GM12878 (cell line): ENCODE measurements around the gene HTR3A. TPM values are rescaled to one million over a fixed set of nuclear protein-coding genes. Genes with fewer than 3 reads are reported as not detected.

Experiments used
- ATAC-seq: fragments of 200-7000 bp; cut with Tn5 transposase; 3 replicates; pipeline ENCODE4 v1.9.1; 2020; ENCODE audit warnings: mild to moderate bottlenecking, moderate library complexity
- BruUV-seq: library from RNA; stranded (reverse); fragments of 400-500 nt; replicated peaks from 2 replicates; lab custom pipeline; 2021; lab: Mats Ljungman, UMichigan
- CTCF ChIA-PET: fragments of 300-600 bp; sonication (Branson Sonifier 250); formaldehyde crosslinking; extraction: SDS; loops from one replicate; lab custom pipeline; 2021; ENCODE audit warnings: inconsistent platforms; lab: Yijun Ruan, JAX
- POLR2A ChIA-PET: fragments of 350-600 bp; formaldehyde crosslinking; extraction: SDS; loops from one replicate; lab custom pipeline; 2021; ENCODE audit warnings: inconsistent platforms; lab: Charles Lee
- RAD21 ChIA-PET: fragments of 300-600 bp; sonication (Branson Sonifier 250); formaldehyde crosslinking; loops from one replicate; lab custom pipeline; 2023; ENCODE audit warnings: antibody characterized with exemption; ENCODE audit not compliant: unreplicated experiment; lab: Charles Lee
- SMC1A ChIA-PET: fragments of 300-600 bp; sonication (Branson Sonifier 250); formaldehyde crosslinking; loops from one replicate; lab custom pipeline; 2023; ENCODE audit not compliant: unreplicated experiment, uncharacterized antibody; lab: Charles Lee
- DNase-seq: peaks from one replicate; pipeline ENCODE4 v3.0.0-alpha.2; 2011; ENCODE audit warnings: low read depth, low spot score
- FAIRE-seq: peaks from 3 replicates; lab custom pipeline; 2011; peaks lifted over from hg19 to GRCh38; lab: Jason Lieb, UNC
- H2AFZ ChIP-seq: 2 replicates; pipeline ENCODE4 v1.6.0; 2011; ENCODE audit warnings: low read depth, low read length, control low read depth; ENCODE audit not compliant: control insufficient read depth
- H3K27ac ChIP-seq: 2 replicates; pipeline ENCODE4 v1.5.1; 2011; ENCODE audit warnings: control low read depth; ENCODE audit not compliant: control insufficient read depth, insufficient read depth
- H3K27me3 ChIP-seq, 2 experiments: replicated peaks in 1 of 2; 2 replicates each; pipeline versions ENCODE4 v1.6.0 to v1.6.1; 2011; ENCODE audit warnings: low read length in 1 of 2; ENCODE audit not compliant: control insufficient read depth in 2 of 2, insufficient read depth in 2 of 2
- H3K36me3 ChIP-seq, 2 experiments: 2 replicates each; pipeline ENCODE4 v1.5.1; 2011; ENCODE audit warnings: low read length in 1 of 2; ENCODE audit not compliant: control insufficient read depth in 2 of 2, insufficient read depth in 2 of 2
- H3K4me1 ChIP-seq: 2 replicates; pipeline ENCODE4 v1.6.1; 2011; ENCODE audit warnings: mild to moderate bottlenecking, low read length, moderate library complexity, mixed read lengths; ENCODE audit not compliant: control insufficient read depth, insufficient read depth
- H3K4me2 ChIP-seq: 2 replicates; pipeline ENCODE4 v1.6.0; 2011; ENCODE audit warnings: control low read depth; ENCODE audit not compliant: control insufficient read depth, insufficient read depth
- H3K4me3 ChIP-seq: fragments of 200-600 bp; sonication (generic); 2 replicates; pipeline ENCODE4 v1.5.1; 2016
- H3K79me2 ChIP-seq: 2 replicates; pipeline ENCODE4 v1.6.0; 2011; ENCODE audit warnings: low read length; ENCODE audit not compliant: control insufficient read depth, insufficient read depth
- H3K9ac ChIP-seq: 2 replicates; pipeline ENCODE4 v1.8.0; 2011; ENCODE audit warnings: low read length, control low read depth, mixed read lengths; ENCODE audit not compliant: control insufficient read depth, insufficient read depth
- H3K9me3 ChIP-seq: replicated peaks from 3 replicates; pipeline ENCODE4 v1.5.1; 2011; ENCODE audit warnings: mild to moderate bottlenecking, low read length; ENCODE audit not compliant: control insufficient read depth, insufficient read depth
- H4K20me1 ChIP-seq: 2 replicates; pipeline ENCODE4 v1.6.0; 2011; ENCODE audit not compliant: control insufficient read depth, insufficient read depth
- BMI1 ChIP-seq: fragments of 450-650 bp; IDR thresholded peaks from 2 replicates; pipeline ENCODE4 v1.6.1; 2016; ENCODE audit warnings: mild to moderate bottlenecking, moderate library complexity, borderline replicate concordance
- GATAD2B ChIP-seq: fragments of 450-650 bp; conservative IDR thresholded peaks from 2 replicates; pipeline ENCODE4 v1.6.1; 2017; ENCODE audit warnings: low read depth, mild to moderate bottlenecking, moderate library complexity
- NFYB ChIP-seq: IDR thresholded peaks from 2 replicates; pipeline ENCODE4 v1.6.1; 2011; ENCODE audit warnings: low read depth, mild to moderate bottlenecking, low read length, improper control_type of control experiment, moderate library complexity; ENCODE audit not compliant: insufficient read depth
- NR2C2 ChIP-seq: IDR thresholded peaks from 2 replicates; pipeline ENCODE4 v1.6.1; 2011; ENCODE audit warnings: borderline replicate concordance, low read depth; ENCODE audit not compliant: control insufficient read depth, insufficient read length
- RAD51 ChIP-seq: fragments of 450-650 bp; IDR thresholded peaks from 2 replicates; pipeline ENCODE4 v1.6.1; 2016; ENCODE audit warnings: moderate library complexity, mild to moderate bottlenecking, inconsistent platforms
- STAT1 ChIP-seq: fragments of 450-650 bp; conservative IDR thresholded peaks from 2 replicates; pipeline ENCODE4 v1.6.1; 2014; ENCODE audit warnings: antibody characterized with exemption, mild to moderate bottlenecking
- STAT3 ChIP-seq: IDR thresholded peaks from 2 replicates; pipeline ENCODE4 v1.6.1; 2011; ENCODE audit warnings: low read depth, low read length, improper control_type of control experiment
- ZNF217 ChIP-seq: fragments of 450-650 bp; IDR thresholded peaks from 2 replicates; pipeline ENCODE4 v1.6.1; 2017; ENCODE audit warnings: antibody characterized with exemption, mild to moderate bottlenecking
- WGBS: methylation state at CpG from one replicate; pipeline ENCODE4 v1.1.6; 2016; ENCODE audit warnings: low lambda C conversion rate; ENCODE audit not compliant: insufficient replicate concordance, insufficient coverage; ENCODE audit errors: missing lambda C conversion rate; 5-methylcytosine and 5-hydroxymethylcytosine counted together
- in situ Hi-C: fragments of 300-500 bp; cut with MboI; formaldehyde crosslinking; loops from 9 replicates; pipeline ENCODE4 v1.14.3; 2018; ENCODE audit warnings: mixed read lengths
- intact Hi-C: fragments of 100-400 bp; cut with micrococcal nuclease; formaldehyde crosslinking; loops from one replicate; pipeline ENCODE4 v1.14.2; 2022; ENCODE audit not compliant: unreplicated experiment
- polyA plus RNA-seq, 11 experiments: library from polyadenylated mRNA; depleted of rRNA in 4 of 11; unstranded in 6 of 11; stranded (reverse) in 5 of 11; fragments of >200 nt; fragmentation: Nextera tagmentation in 4 of 11; fragmentation: Illumina TruSeq in 1 of 11; extraction: Ambion mirVana in 4 of 11; extraction: Trizol in 1 of 11; gene quantifications; 1 replicate in 1 of 11; 2 replicates in 10 of 11; pipeline versions ENCODE4 v1.2.1 to v1.2.3, GENCODE V29; 2011 to 2016; ENCODE audit warnings: inconsistent platforms in 2 of 11, missing spikeins in 2 of 11, low read depth in 1 of 11
- total RNA-seq, 4 experiments: library from RNA; depleted of rRNA in 3 of 4; stranded (reverse); fragments of >200 nt in 3 of 4; fragmentation: Illumina TruSeq in 1 of 4; extraction: Trizol in 1 of 4; gene quantifications; 2 replicates each; pipeline versions ENCODE4 v1.2.1 to v1.2.3, GENCODE V29; 2013 to 2021
- TF ChIP-seq, protein P1 (sequence below): IDR thresholded peaks from 2 replicates; pipeline ENCODE4 v1.6.1; 2012; ENCODE audit warnings: mild to moderate bottlenecking, low read depth, low read length
- TF ChIP-seq, protein P2 (sequence below): fragments of 450-650 bp; IDR thresholded peaks from 2 replicates; pipeline ENCODE4 v1.6.1; 2016; ENCODE audit warnings: mild to moderate bottlenecking
- TF ChIP-seq, protein P3 (sequence below): fragments of 450-650 bp; IDR thresholded peaks from 2 replicates; pipeline ENCODE4 v1.6.1; 2018; ENCODE audit warnings: borderline replicate concordance, mild to moderate bottlenecking; ENCODE audit not compliant: partially characterized antibody
- TF ChIP-seq, protein P4 (sequence below): IDR thresholded peaks from 2 replicates; pipeline ENCODE4 v1.6.1; 2011; ENCODE audit warnings: borderline replicate concordance, low read depth, mild to moderate bottlenecking, moderate library complexity, mixed read lengths, low read length; ENCODE audit not compliant: insufficient read depth; ENCODE audit errors: extremely low read length

HTR3A gene
- total and polyA plus RNA-seq, 10 of the 15 experiments (the other 5 are each of a cell fraction or from before 2014, with no cell fraction given), result not detected

DNA sequence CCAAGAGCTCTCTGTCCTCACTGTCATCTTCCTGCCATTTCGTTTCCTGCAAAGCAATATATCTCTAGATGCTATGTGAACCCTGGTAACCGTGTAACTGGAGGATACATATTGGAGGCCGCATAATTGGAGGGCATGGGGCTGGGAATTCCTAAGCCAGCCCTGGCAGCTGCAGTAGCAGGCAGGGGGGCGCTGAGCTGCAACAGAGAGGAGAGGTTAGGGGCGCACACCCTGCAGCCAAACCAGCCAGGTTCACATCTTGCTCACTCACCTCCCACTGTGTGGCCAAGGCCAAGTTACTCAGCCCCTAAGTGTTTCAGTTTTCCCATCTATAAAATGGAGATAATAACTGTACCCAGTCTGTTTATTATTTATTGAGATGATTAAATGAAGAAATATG lies 44.7 kb downstream of the HTR3A start (continued):
- TF ChIP-seq, protein P1, sequence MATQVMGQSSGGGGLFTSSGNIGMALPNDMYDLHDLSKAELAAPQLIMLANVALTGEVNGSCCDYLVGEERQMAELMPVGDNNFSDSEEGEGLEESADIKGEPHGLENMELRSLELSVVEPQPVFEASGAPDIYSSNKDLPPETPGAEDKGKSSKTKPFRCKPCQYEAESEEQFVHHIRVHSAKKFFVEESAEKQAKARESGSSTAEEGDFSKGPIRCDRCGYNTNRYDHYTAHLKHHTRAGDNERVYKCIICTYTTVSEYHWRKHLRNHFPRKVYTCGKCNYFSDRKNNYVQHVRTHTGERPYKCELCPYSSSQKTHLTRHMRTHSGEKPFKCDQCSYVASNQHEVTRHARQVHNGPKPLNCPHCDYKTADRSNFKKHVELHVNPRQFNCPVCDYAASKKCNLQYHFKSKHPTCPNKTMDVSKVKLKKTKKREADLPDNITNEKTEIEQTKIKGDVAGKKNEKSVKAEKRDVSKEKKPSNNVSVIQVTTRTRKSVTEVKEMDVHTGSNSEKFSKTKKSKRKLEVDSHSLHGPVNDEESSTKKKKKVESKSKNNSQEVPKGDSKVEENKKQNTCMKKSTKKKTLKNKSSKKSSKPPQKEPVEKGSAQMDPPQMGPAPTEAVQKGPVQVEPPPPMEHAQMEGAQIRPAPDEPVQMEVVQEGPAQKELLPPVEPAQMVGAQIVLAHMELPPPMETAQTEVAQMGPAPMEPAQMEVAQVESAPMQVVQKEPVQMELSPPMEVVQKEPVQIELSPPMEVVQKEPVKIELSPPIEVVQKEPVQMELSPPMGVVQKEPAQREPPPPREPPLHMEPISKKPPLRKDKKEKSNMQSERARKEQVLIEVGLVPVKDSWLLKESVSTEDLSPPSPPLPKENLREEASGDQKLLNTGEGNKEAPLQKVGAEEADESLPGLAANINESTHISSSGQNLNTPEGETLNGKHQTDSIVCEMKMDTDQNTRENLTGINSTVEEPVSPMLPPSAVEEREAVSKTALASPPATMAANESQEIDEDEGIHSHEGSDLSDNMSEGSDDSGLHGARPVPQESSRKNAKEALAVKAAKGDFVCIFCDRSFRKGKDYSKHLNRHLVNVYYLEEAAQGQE, result no peak
- TF ChIP-seq, protein P2, sequence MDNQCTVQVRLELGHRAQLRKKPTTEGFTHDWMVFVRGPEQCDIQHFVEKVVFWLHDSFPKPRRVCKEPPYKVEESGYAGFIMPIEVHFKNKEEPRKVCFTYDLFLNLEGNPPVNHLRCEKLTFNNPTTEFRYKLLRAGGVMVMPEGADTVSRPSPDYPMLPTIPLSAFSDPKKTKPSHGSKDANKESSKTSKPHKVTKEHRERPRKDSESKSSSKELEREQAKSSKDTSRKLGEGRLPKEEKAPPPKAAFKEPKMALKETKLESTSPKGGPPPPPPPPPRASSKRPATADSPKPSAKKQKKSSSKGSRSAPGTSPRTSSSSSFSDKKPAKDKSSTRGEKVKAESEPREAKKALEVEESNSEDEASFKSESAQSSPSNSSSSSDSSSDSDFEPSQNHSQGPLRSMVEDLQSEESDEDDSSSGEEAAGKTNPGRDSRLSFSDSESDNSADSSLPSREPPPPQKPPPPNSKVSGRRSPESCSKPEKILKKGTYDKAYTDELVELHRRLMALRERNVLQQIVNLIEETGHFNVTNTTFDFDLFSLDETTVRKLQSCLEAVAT, result no peak
- TF ChIP-seq ZNF217, result no peak
- TF ChIP-seq BMI1, result no peak

DNA sequence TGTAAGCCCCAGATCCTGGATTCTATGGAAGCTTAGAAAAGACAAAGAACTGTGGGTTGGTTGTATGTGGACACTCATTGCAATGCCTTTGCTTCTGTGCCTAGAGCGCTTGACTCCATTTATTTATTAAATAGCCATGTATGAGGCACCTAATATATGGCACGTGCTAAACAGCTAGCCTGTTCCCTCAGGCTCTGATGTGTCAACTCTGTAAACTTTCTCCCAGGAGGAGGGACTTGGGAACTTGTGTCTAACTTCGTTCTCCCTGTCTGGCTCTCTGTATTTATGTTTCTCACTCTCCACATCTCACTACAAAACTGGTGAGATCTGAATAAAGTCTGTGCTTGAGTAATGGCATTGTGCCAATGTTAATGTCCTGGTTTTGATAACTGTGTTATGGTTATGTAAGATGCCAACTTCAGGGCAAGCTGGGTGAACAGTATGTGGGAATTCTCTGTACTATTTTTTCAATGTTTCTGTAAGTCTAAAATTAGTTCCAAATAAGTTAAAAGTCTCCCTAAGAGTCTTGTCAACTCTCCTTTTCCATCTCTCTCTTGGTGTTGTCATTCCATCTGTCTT lies 50.5 kb downstream of the HTR3A start:
- WGBS, result 21% methylated on average over 3 of the region's 3 CpGs
- Histone ChIP-seq H3K4me3 (no peak overlapping the region), H3K27me3 (no peaks in the 10 kb centered on the region; a peak in 1 of 4 replicates), H3K9me3 (no peaks in the 10 kb centered on the region), H3K4me2 (no peak overlapping the region), H3K79me2 (no peaks in the 10 kb centered on the region), H4K20me1 (no peaks in the 10 kb centered on the region), H3K9ac (no peak overlapping the region), H3K27ac (no peak overlapping the region), H2AFZ (no peak overlapping the region), H3K36me3 (no peaks in the 10 kb centered on the region), H3K4me1 (no peaks in the 10 kb centered on the region)
- DNase-seq, result no peak
- in situ Hi-C loops, result no loop called here
- POLR2A ChIA-PET, result no interaction called here
- no peak for ATAC-seq
- FAIRE-seq, result no peak
- CTCF ChIA-PET, result no interaction called here
- no TSS peak for BruUV-seq
- SMC1A ChIA-PET, result no interaction called here
- RAD21 ChIA-PET, result no interaction called here
- intact Hi-C loops, result no loop called here
- TF ChIP-seq STAT3 (no peak), STAT1 (no peak), GATAD2B (no peak), RAD51 (no peak), NFYB (no peak), NR2C2 (no peak)
- TF ChIP-seq, protein P3, sequence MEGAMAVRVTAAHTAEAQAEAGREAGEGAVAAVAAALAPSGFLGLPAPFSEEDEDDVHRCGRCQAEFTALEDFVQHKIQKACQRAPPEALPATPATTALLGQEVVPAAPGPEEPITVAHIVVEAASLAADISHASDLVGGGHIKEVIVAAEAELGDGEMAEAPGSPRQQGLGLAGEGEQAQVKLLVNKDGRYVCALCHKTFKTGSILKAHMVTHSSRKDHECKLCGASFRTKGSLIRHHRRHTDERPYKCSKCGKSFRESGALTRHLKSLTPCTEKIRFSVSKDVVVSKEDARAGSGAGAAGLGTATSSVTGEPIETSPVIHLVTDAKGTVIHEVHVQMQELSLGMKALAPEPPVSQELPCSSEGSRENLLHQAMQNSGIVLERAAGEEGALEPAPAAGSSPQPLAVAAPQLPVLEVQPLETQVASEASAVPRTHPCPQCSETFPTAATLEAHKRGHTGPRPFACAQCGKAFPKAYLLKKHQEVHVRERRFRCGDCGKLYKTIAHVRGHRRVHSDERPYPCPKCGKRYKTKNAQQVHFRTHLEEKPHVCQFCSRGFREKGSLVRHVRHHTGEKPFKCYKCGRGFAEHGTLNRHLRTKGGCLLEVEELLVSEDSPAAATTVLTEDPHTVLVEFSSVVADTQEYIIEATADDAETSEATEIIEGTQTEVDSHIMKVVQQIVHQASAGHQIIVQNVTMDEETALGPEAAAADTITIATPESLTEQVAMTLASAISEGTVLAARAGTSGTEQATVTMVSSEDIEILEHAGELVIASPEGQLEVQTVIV, result no peak
- TF ChIP-seq, protein P4, sequence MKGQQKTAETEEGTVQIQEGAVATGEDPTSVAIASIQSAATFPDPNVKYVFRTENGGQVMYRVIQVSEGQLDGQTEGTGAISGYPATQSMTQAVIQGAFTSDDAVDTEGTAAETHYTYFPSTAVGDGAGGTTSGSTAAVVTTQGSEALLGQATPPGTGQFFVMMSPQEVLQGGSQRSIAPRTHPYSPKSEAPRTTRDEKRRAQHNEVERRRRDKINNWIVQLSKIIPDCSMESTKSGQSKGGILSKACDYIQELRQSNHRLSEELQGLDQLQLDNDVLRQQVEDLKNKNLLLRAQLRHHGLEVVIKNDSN, result no peak
